Activated CD4-positive, alpha-beta T cell treated with anti-CD3 and anti-CD28 coated beads, Interleukin-2, amount 10 ng/mL, durations not matched to agents 7 days and 5 days (primary cell): ENCODE measurements around the gene THBS2. TPM values are rescaled to one million over a fixed set of nuclear protein-coding genes. Genes with fewer than 3 reads are reported as not detected.

Experiments
- CTCF ChIA-PET: fragments of 350-600 bp; sonication (Branson Sonifier 250); formaldehyde crosslinking; loops from one replicate; lab custom pipeline; 2021; ENCODE audit warnings: antibody characterized with exemption; lab: Charles Lee
- POLR2A ChIA-PET: fragments of 350-600 bp; sonication (Branson Sonifier 250); formaldehyde crosslinking; loops from one replicate; lab custom pipeline; 2021; ENCODE audit warnings: antibody characterized with exemption; lab: Charles Lee
- DNase-seq: peaks from one replicate; pipeline ENCODE4 v3.0.0-alpha.2; 2020
- H3K27ac Mint-ChIP-seq: one replicate; pipeline ENCODE4 v1.8.0; 2021; ENCODE audit warnings: mild to moderate bottlenecking, moderate library complexity, mixed read lengths
- H3K27me3 Mint-ChIP-seq: one replicate; pipeline ENCODE4 v1.8.0; 2021; ENCODE audit warnings: mixed read lengths
- H3K36me3 Mint-ChIP-seq: one replicate; pipeline ENCODE4 v1.8.0; 2021; ENCODE audit warnings: low read depth, mixed read lengths
- H3K4me1 Mint-ChIP-seq: one replicate; pipeline ENCODE4 v1.8.0; 2021; ENCODE audit warnings: mixed read lengths
- H3K4me3 Mint-ChIP-seq: one replicate; pipeline ENCODE4 v1.8.0; 2021; ENCODE audit warnings: mild to moderate bottlenecking, moderate library complexity, mixed read lengths
- H3K9me3 Mint-ChIP-seq: one replicate; pipeline ENCODE4 v1.8.0; 2021; ENCODE audit warnings: mixed read lengths
- total RNA-seq, 2 experiments: library from RNA; stranded (reverse); gene quantifications; one replicate each; pipeline ENCODE4 v1.2.3, GENCODE V29; 2021

The THBS2 gene
- total RNA-seq, 2 experiments from 2014 or later: not detected

DNA sequence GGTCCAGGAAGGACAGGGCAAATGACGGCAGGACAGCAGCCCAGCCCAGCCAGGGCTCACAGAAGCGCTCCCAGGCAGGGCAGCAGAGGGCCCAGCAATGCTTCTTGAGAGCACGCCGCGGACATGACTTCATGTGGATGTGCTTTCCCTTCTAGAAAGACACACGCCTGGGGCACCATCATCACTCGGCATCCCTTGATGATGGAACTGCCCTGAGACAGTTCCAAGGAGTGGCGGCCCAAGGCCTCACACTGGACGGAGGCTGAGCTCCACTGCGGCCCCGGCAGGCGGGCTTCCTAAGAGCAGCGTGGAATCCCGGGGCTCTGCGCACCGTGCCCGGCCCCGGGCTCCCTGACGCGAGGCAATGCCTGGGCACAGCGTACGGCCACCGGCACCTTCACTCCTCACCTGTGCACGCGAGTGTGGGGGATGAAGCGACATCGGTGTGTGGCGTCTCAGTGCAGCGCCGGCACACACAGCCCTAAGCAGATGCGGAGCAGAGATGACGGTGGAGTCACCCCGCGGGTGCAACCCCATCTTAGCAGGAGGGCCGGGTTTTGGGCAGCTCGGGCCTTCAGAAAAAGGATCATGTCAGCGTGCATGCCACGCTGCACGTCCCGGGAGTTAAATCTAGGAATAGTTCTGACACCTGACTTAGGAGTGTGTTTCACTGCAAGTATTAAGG lies 86.6 kb downstream of the THBS2 start:
- Mint-ChIP-seq H3K4me3 (no peak overlapping the region), H3K27ac (no peak overlapping the region), H3K4me1 (no peaks in the 10 kb centered on the region), H3K9me3 (no peaks in the 10 kb centered on the region), H3K27me3 (no peaks in the 10 kb centered on the region), H3K36me3 (no peaks in the 10 kb centered on the region)
- DNase-seq: no peak
- POLR2A ChIA-PET: no interaction called here
- CTCF ChIA-PET: no interaction called here
